Measurements from ENCODE around the gene KCNJ16. TPM values are rescaled to one million over a fixed set of nuclear protein-coding genes. Genes with fewer than 3 reads are reported as not detected.
A peak's percentile ranks its signal among the peaks of the same experiment; 100 is the strongest.

KCNJ16 gene
- total RNA-seq, 2 donors from 2014 or later: 1.3 TPM; not detected in 1

DNA sequence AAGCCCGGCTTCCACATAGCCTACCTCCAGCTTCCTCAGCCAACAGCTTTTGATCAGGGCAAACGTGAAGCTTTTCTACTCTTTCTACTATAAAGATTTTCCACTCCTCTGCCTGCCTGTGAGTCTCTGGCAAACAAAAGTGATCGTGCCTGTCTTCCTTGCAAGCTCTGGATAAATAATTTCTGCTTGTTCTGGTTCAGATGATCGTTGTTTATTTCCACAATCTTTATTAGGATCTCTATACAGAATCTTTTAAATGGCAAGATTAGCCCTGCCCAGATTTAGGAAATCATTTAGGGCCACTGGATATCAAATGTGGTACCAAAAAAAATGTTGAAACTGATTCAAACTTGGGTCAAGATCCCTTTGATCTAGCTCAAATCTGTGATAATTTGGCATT is 20.4 kb downstream of the KCNJ16 start:
- intact Hi-C loops (cut with DNase I): no loop called here
- Histone ChIP-seq H3K36me3 (no peaks in the 10 kb centered on the region), H3K4me1 (replicated peaks) (no peaks in the 10 kb centered on the region), H3K4me3 (no peak overlapping the region), H3K27me3 (replicated peaks; ENCODE audit: insufficient read depth) (no peaks in the 10 kb centered on the region), H3K27ac (peak overlapping the region; percentile 65 to 70), H3K9me3 (no peaks in the 10 kb centered on the region)
- TF ChIP-seq POLR2AphosphoS5 (IDR thresholded peaks at IDR 0.05) (peak; percentile 80), CTCF (IDR thresholded peaks at IDR 0.05) (no peak), POLR2A (IDR thresholded peaks at IDR 0.05) (no peak)
- peak; percentile 45 for DNase-seq (ENCODE audit: low spot score)
- 12% methylated on average over 4 of the region's 4 CpGs for WGBS

DNA sequence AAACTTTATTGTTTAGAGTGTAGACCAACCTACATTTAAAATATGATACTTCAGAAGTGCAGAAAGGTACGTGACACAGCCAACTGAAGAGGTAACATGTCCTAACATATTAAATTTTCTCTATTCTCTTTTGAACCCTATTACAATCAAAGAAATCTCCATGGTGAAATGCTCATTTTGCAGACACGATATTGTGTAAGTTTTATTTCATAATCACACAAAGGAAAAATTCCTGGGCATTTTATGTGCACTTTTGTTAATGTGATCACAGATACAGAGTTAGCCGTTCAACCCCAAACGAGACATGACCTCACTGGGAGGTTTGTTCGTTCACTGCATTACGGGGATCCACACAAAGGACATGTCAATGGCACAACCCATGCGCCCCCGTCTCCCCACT is 21.8 kb downstream of the KCNJ16 start:
- Histone ChIP-seq H3K27ac (no peak overlapping the region), H3K4me1 (replicated peaks) (no peaks in the 10 kb centered on the region), H3K9me3 (no peaks in the 10 kb centered on the region), H3K36me3 (no peaks in the 10 kb centered on the region), H3K27me3 (replicated peaks; ENCODE audit: insufficient read depth) (no peaks in the 10 kb centered on the region), H3K4me3 (no peak overlapping the region)
- intact Hi-C loops (cut with DNase I): no loop called here
- WGBS: 55% methylated on average over 8 of the region's 8 CpGs
- TF ChIP-seq POLR2A (IDR thresholded peaks at IDR 0.05): no peak
- TF ChIP-seq CTCF (IDR thresholded peaks at IDR 0.05): no peak
- TF ChIP-seq POLR2AphosphoS5 (IDR thresholded peaks at IDR 0.05): no peak
- no peak for DNase-seq (ENCODE audit: low spot score)

DNA sequence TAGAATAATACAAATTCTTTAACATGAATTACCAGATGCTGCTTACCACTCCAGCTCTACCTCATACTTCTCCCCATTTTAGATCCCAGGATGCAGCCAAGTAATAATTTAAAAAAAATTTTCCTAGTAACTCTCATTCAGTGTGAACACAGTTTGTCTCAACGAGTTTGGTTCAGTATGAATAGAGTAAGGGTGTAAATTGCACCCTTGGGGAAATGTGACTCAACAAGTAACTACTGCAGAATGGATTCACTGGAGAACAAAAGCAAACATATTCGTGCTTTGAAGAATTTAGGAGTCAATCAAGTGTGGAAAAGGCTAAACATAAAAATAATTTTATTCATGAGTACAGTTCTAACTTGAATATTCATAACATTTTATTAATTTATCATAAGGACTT is 23.0 kb downstream of the KCNJ16 start:
- H3K4me1 ChIP-seq (replicated peaks): no peaks in the 10 kb centered on the region
- intact Hi-C loops (cut with DNase I): no loop called here

GRCh38 chr17:70099294-70099693 is 24.3 kb downstream of the KCNJ16 start:
- no peak for DNase-seq (ENCODE audit: low spot score)
- Histone ChIP-seq H3K27ac (no peak overlapping the region), H3K4me1 (replicated peaks) (no peaks in the 10 kb centered on the region), H3K27me3 (replicated peaks; ENCODE audit: insufficient read depth) (no peaks in the 10 kb centered on the region), H3K36me3 (no peaks in the 10 kb centered on the region), H3K4me3 (no peak overlapping the region), H3K9me3 (no peaks in the 10 kb centered on the region)
- WGBS: 95% methylated on average over 3 of the region's 3 CpGs
- TF ChIP-seq POLR2AphosphoS5 (IDR thresholded peaks at IDR 0.05): no peak
- no peak for TF ChIP-seq CTCF (IDR thresholded peaks at IDR 0.05)
- no peak for TF ChIP-seq POLR2A (IDR thresholded peaks at IDR 0.05)
- intact Hi-C loops (cut with DNase I): no loop called here

More for the DNA sequence above, 23.0 kb downstream of the KCNJ16 start:
- H3K27me3 ChIP-seq (replicated peaks; ENCODE audit: insufficient read depth): no peaks in the 10 kb centered on the region
- no peak for DNase-seq (ENCODE audit: low spot score)
- no peaks in the 10 kb centered on the region for H3K9me3 ChIP-seq
- WGBS: 50% methylated on average over 2 of the region's 2 CpGs
- TF ChIP-seq POLR2A (IDR thresholded peaks at IDR 0.05): no peak
- TF ChIP-seq POLR2AphosphoS5 (IDR thresholded peaks at IDR 0.05): no peak
- TF ChIP-seq CTCF (IDR thresholded peaks at IDR 0.05): no peak
- no peak overlapping the region for H3K4me3 ChIP-seq
- H3K27ac ChIP-seq: no peak overlapping the region
- H3K36me3 ChIP-seq: no peaks in the 10 kb centered on the region

DNA sequence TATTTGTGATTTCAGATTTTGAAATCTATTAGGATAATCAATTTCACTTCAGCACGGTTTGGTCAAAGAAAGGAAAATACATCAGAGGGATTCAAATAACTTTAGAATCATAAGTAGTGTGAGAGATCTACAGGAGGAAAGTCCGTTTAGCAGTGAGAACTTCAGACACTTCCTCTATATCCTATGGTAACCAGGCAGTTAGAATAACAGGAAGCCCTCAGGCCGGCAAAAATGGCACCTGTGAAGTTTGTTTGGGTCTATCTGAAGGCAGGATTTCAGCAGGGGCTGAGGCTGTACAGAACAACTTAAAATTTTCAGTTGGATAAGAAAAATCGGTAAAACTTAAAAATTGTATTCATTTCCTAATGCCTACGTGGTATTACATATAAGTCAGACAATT is 24.9 kb downstream of the KCNJ16 start:
- no peak overlapping the region for H3K27ac ChIP-seq
- DNase-seq (ENCODE audit: low spot score): no peak
- 84% methylated on average over 5 of the region's 5 CpGs for WGBS

More for the DNA sequence above, 24.9 kb downstream of the KCNJ16 start:
- no peak overlapping the region for H3K4me3 ChIP-seq
- H3K27me3 ChIP-seq (replicated peaks; ENCODE audit: insufficient read depth): no peaks in the 10 kb centered on the region
- TF ChIP-seq POLR2A (IDR thresholded peaks at IDR 0.05): no peak
- TF ChIP-seq CTCF (IDR thresholded peaks at IDR 0.05): no peak
- no peak for TF ChIP-seq POLR2AphosphoS5 (IDR thresholded peaks at IDR 0.05)
- intact Hi-C loops (cut with DNase I): no loop called here
- no peaks in the 10 kb centered on the region for H3K4me1 ChIP-seq (replicated peaks)
- H3K36me3 ChIP-seq: no peaks in the 10 kb centered on the region
- H3K9me3 ChIP-seq: no peaks in the 10 kb centered on the region
